H1 (cell line): ENCODE data around the gene TMEM150A. TPM values are rescaled to one million over a fixed set of nuclear protein-coding genes. Genes with fewer than 3 reads are reported as not detected.

ENCODE experiments used
- CTCF ChIA-PET: fragments of 300-600 bp; sonication (Branson Sonifier 250); formaldehyde crosslinking; loops from one replicate; lab custom pipeline; 2021; ENCODE audit not compliant: partially characterized antibody; lab: Charles Lee
- POLR2A ChIA-PET: fragments of 300-600 bp; sonication (Branson Sonifier 250); formaldehyde crosslinking; loops from one replicate; lab custom pipeline; 2021; ENCODE audit warnings: inconsistent platforms; ENCODE audit not compliant: partially characterized antibody; lab: Charles Lee
- DNase-seq, 2 experiments: peaks; one replicate each; pipeline versions ENCODE4 v3.0.0 to v3.0.0-alpha.2; 2010 to 2022; ENCODE audit warnings: low spot score in 2 of 2, low read depth in 1 of 2, mixed read lengths in 1 of 2
- FAIRE-seq: peaks from 2 replicates; lab custom pipeline; 2011; peaks lifted over from hg19 to GRCh38; lab: Jason Lieb, UNC
- H2AFZ ChIP-seq: 2 replicates; pipeline ENCODE4 v1.8.1; 2012; ENCODE audit warnings: low read length, inconsistent platforms
- H2AK5ac ChIP-seq: 2 replicates; pipeline ENCODE4 v1.6.1; 2013; ENCODE audit warnings: low read depth, low read length
- H2BK120ac ChIP-seq: replicated peaks from 2 replicates; pipeline ENCODE3; 2013; ENCODE audit warnings: low read depth, low read length, inconsistent platforms
- H2BK12ac ChIP-seq: 2 replicates; pipeline ENCODE4 v1.6.1; 2013; ENCODE audit warnings: low read depth, low read length
- H2BK15ac ChIP-seq: 2 replicates; pipeline ENCODE4 v1.6.1; 2013; ENCODE audit warnings: low read length
- H2BK20ac ChIP-seq: 2 replicates; pipeline ENCODE4 v1.6.1; 2013; ENCODE audit warnings: low read length
- H2BK5ac ChIP-seq: 2 replicates; pipeline ENCODE4 v1.6.1; 2013; ENCODE audit warnings: low read depth, low read length
- H3K14ac ChIP-seq: 2 replicates; pipeline ENCODE4 v1.6.1; 2013; ENCODE audit warnings: inconsistent platforms; ENCODE audit not compliant: insufficient read length
- H3K18ac ChIP-seq: 2 replicates; pipeline ENCODE4 v1.6.1; 2013; ENCODE audit warnings: low read length; ENCODE audit errors: extremely low read depth
- H3K23ac ChIP-seq: 2 replicates; pipeline ENCODE4 v1.6.1; 2013; ENCODE audit warnings: inconsistent platforms; ENCODE audit not compliant: insufficient read length
- H3K23me2 ChIP-seq: 2 replicates; pipeline ENCODE4 v1.6.1; 2013; ENCODE audit warnings: low read depth, low read length
- H3K27ac ChIP-seq: 2 replicates; pipeline ENCODE4 v1.6.1; 2011; ENCODE audit warnings: low read depth, low read length, inconsistent platforms
- H3K27me3 ChIP-seq, 4 experiments: replicated peaks in 1 of 4; 1 replicate in 1 of 4; 2 replicates in 3 of 4; pipeline versions ENCODE4 v1.6.1 to v1.8.1; 2011 to 2013; ENCODE audit warnings: low read length in 3 of 4, mild to moderate bottlenecking in 3 of 4, inconsistent platforms in 2 of 4, mixed read lengths in 2 of 4, moderate library complexity in 1 of 4; ENCODE audit not compliant: control insufficient read depth in 3 of 4, insufficient read depth in 3 of 4; ENCODE audit errors: extremely low read depth in 1 of 4
- H3K36me3 ChIP-seq, 4 experiments: 2 replicates each; pipeline versions ENCODE4 v1.6.1 to v1.8.1; 2011 to 2013; ENCODE audit warnings: mild to moderate bottlenecking in 4 of 4, low read length in 3 of 4, moderate library complexity in 2 of 4, control low read depth in 1 of 4, inconsistent platforms in 1 of 4; ENCODE audit not compliant: insufficient read depth in 4 of 4, control insufficient read depth in 2 of 4
- H3K4ac ChIP-seq: replicated peaks from 2 replicates; pipeline ENCODE3; 2013; ENCODE audit warnings: low read length, low read depth, mixed read lengths, inconsistent platforms; ENCODE audit not compliant: insufficient read length
- H3K4me1 ChIP-seq, 4 experiments: replicated peaks in 1 of 4; 1 replicate in 1 of 4; 2 replicates in 3 of 4; pipeline versions ENCODE4 v1.6.1 to v1.8.1; 2011 to 2013; ENCODE audit warnings: low read length in 3 of 4, inconsistent platforms in 2 of 4, mixed read lengths in 1 of 4; ENCODE audit not compliant: insufficient read depth in 4 of 4, control insufficient read depth in 3 of 4
- H3K4me2 ChIP-seq, 2 experiments: 2 replicates each; pipeline versions ENCODE4 v1.6.1 to v1.8.1; 2011 to 2013; ENCODE audit warnings: low read depth in 2 of 2, low read length in 2 of 2, control low read depth in 1 of 2, inconsistent platforms in 1 of 2, mild to moderate bottlenecking in 1 of 2; ENCODE audit not compliant: insufficient read depth in 1 of 2
- H3K4me3 ChIP-seq, 4 experiments: fragments of 200-600, 300-600 bp in 1 of 4; sonication (generic), shearing (Covaris generic), sonication (Bioruptor Twin) in 1 of 4; 2 replicates each; pipeline versions ENCODE4 v1.5.1 to v1.8.1; 2011 to 2016; ENCODE audit warnings: low read length in 4 of 4, low read depth in 3 of 4, control low read depth in 2 of 4, inconsistent platforms in 2 of 4, mild to moderate bottlenecking in 2 of 4, mixed read lengths in 1 of 4, moderate library complexity in 1 of 4; ENCODE audit not compliant: insufficient read depth in 2 of 4; ENCODE audit errors: extremely low read depth in 1 of 4
- H3K56ac ChIP-seq: replicated peaks from 2 replicates; pipeline ENCODE3; 2013; ENCODE audit warnings: low read depth, mild to moderate bottlenecking, mixed read lengths, low read length, inconsistent platforms; ENCODE audit not compliant: insufficient read length
- H3K79me1 ChIP-seq: 2 replicates; pipeline ENCODE4 v1.6.1; 2013; ENCODE audit warnings: low read depth, low read length, control low read depth
- H3K79me2 ChIP-seq, 2 experiments: 2 replicates each; pipeline versions ENCODE4 v1.6.1 to v1.8.1; 2012 to 2013; ENCODE audit warnings: low read length in 2 of 2, mild to moderate bottlenecking in 2 of 2, inconsistent platforms in 1 of 2; ENCODE audit not compliant: insufficient read depth in 2 of 2, control insufficient read depth in 1 of 2
- H3K9ac ChIP-seq, 4 experiments: replicated peaks in 1 of 4; 1 replicate in 1 of 4; 2 replicates in 3 of 4; pipeline versions ENCODE4 v1.6.1 to v1.8.1; 2011 to 2013; ENCODE audit warnings: low read depth in 3 of 4, low read length in 3 of 4, control low read depth in 2 of 4, mild to moderate bottlenecking in 2 of 4, moderate library complexity in 2 of 4, inconsistent platforms in 1 of 4; ENCODE audit errors: extremely low read depth in 1 of 4
- H3K9me3 ChIP-seq, 2 experiments: 2 replicates each; pipeline versions ENCODE4 v1.6.1 to v1.8.1; 2012 to 2013; ENCODE audit warnings: mild to moderate bottlenecking in 2 of 2, moderate library complexity in 2 of 2, control low read depth in 1 of 2, inconsistent platforms in 1 of 2, low read depth in 1 of 2, low read length in 1 of 2, mixed read lengths in 1 of 2; ENCODE audit not compliant: insufficient read depth in 2 of 2
- H4K20me1 ChIP-seq, 2 experiments: replicated peaks in 1 of 2; 2 replicates each; pipeline versions ENCODE3 to v1.8.1; 2011 to 2013; ENCODE audit warnings: inconsistent platforms in 2 of 2, low read length in 2 of 2, mild to moderate bottlenecking in 1 of 2; ENCODE audit not compliant: insufficient read depth in 2 of 2, control insufficient read depth in 1 of 2
- H4K5ac ChIP-seq: 2 replicates; pipeline ENCODE4 v1.6.1; 2013; ENCODE audit warnings: low read length, low read depth, mixed read lengths, inconsistent platforms; ENCODE audit not compliant: insufficient read length
- H4K8ac ChIP-seq: 2 replicates; pipeline ENCODE4 v1.8.0; 2013; ENCODE audit warnings: mild to moderate bottlenecking, moderate library complexity, low read length, inconsistent platforms; ENCODE audit not compliant: insufficient read depth; ENCODE audit errors: extremely low read depth
- H4K91ac ChIP-seq: replicated peaks from 2 replicates; pipeline ENCODE3; 2013; ENCODE audit warnings: low read length, mixed read lengths, inconsistent platforms; ENCODE audit not compliant: insufficient read length
- ASH2L ChIP-seq: fragments of 200-600, 300-600 bp; sonication (generic); IDR thresholded peaks from one replicate; pipeline ENCODE4 v1.7.1; 2017; ENCODE audit warnings: low read length
- CHD1 ChIP-seq: IDR thresholded peaks from 2 replicates; pipeline ENCODE4 v1.6.1; 2012; ENCODE audit warnings: low read depth, low read length, improper control_type of control experiment
- EP300 ChIP-seq, 2 experiments: IDR thresholded peaks; 1 replicate in 1 of 2; 2 replicates in 1 of 2; pipeline ENCODE4 v1.6.1; 2011 to 2012; ENCODE audit warnings: low read depth in 2 of 2, low read length in 2 of 2, mild to moderate bottlenecking in 2 of 2, borderline replicate concordance in 1 of 2, inconsistent platforms in 1 of 2, moderate library complexity in 1 of 2
- EZH2 ChIP-seq: fragments of 200-600 bp; sonication (generic); IDR thresholded peaks from 2 replicates; pipeline ENCODE4 v1.7.1; 2012; ENCODE audit warnings: low read depth, mild to moderate bottlenecking, moderate library complexity, low read length, inconsistent platforms; ENCODE audit not compliant: severe bottlenecking
- KDM1A ChIP-seq: fragments of 200-600, 300-600 bp; sonication (generic); IDR thresholded peaks from 2 replicates; pipeline ENCODE4 v1.7.1; 2016; ENCODE audit warnings: mild to moderate bottlenecking, low read length, borderline replicate concordance
- RFX5 ChIP-seq: IDR thresholded peaks from 2 replicates; pipeline ENCODE4 v1.6.1; 2011; ENCODE audit warnings: low read depth, low read length, improper control_type of control experiment, borderline replicate concordance
- SRF ChIP-seq: IDR thresholded peaks from 2 replicates; pipeline ENCODE4 v1.6.1; 2011; ENCODE audit warnings: mild to moderate bottlenecking, low read depth, low read length, moderate library complexity
- WGBS, 2 experiments: shearing (Covaris generic) in 1 of 2; methylation state at CpG; one replicate each; pipeline versions ENCODE4 v1.1.6 to v1.1.7; 2013 to 2015; ENCODE audit warnings: low lambda C conversion rate in 2 of 2, mixed read lengths in 2 of 2, inconsistent platforms in 1 of 2, low coverage in 1 of 2, missing lambda C conversion rate in 1 of 2; ENCODE audit not compliant: insufficient replicate concordance in 2 of 2, insufficient coverage in 1 of 2, insufficient read length in 1 of 2; ENCODE audit errors: extremely low coverage in 1 of 2, missing lambda C conversion rate in 1 of 2; 5-methylcytosine and 5-hydroxymethylcytosine counted together
- polyA plus RNA-seq, 7 experiments: library from polyadenylated mRNA; depleted of rRNA in 3 of 7; stranded (reverse) in 5 of 7; unstranded in 2 of 7; fragments of >200 nt in 5 of 7; fragments of 200-250 nt in 2 of 7; gene quantifications; 1 replicate in 5 of 7; 2 replicates in 1 of 7; 4 replicates in 1 of 7; pipeline versions ENCODE4 v1.2.1 to v1.2.3, GENCODE V29; 2011 to 2013; ENCODE audit warnings: missing spikeins in 2 of 7, mixed read lengths in 2 of 7
- total RNA-seq: library from RNA; stranded (reverse); fragmentation: NEBNext Ultra II Directional; extraction: Animal tissue kit (Norgen Biotek cat#: 25700); gene quantifications from 2 replicates; pipeline ENCODE4 v1.2.1, GENCODE V29; 2021

TMEM150A gene
- total and polyA plus RNA-seq, 2 of the 8 experiments (the other 6 are each of a cell fraction or from before 2014, with no cell fraction given) = 19.8 to 29.9 TPM

DNA sequence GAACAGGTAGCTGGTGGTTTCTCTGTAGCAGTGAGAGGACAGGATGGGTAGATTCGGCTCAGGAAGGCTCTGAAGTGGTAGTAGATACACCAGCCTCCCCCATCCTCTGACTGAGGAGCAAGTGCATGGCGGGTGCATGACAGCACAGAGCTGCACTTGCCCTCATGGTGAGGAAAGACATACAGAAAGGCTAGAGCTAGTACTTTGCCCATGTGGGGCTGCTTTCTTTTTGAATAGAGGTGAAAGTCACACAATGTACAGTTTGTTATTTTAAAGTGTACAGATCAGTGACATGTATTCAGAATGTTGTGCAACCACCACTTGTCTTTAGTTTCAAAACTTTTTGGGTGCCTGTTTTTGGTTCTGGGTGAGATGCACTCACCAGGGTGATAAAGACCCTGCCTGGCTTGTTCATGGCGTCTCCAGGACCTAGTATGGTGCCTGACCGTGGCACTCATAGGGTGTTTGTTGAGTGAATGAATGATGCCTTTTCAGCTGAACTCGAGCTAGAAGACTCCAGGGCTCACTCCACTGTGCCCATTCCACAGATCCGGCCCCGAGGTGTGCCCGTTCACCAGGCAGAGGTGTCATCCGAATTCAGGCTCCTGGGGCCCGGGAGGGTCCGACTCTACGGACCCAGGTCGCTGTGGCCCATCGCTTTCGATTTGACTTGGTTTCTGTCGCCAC is 18.7 kb downstream of the TMEM150A start:
- H3K4me3 ChIP-seq = peak overlapping the region in 3 of 4 experiments; percentile 23 to 64 (median 23); a peak in 5 of 8 replicates
- H4K20me1 ChIP-seq = no peaks in the 10 kb centered on the region
- H3K56ac ChIP-seq = no peak overlapping the region
- peaks cover 5% of the 10 kb centered on the region; the same call in 1 of the 2 replicates for H3K23me2 ChIP-seq
- no peak overlapping the region for H3K23ac ChIP-seq
- no peak overlapping the region for H3K14ac ChIP-seq
- peaks cover 8 to 34% (median 21%) of the 10 kb centered on the region in 4 experiments; a peak in 6 of 7 replicates for H3K27me3 ChIP-seq
- no peak overlapping the region for H2AK5ac ChIP-seq
- H4K5ac ChIP-seq = no peak overlapping the region
- no peaks in the 10 kb centered on the region for H3K36me3 ChIP-seq
- no peak overlapping the region for H3K27ac ChIP-seq
- no peak overlapping the region for H2BK12ac ChIP-seq
- H4K8ac ChIP-seq = no peak overlapping the region
- H3K9ac ChIP-seq = no peak overlapping the region; a peak in 1 of 7 replicates
- H3K4me2 ChIP-seq = peak overlapping the region; percentile 67 to 89
- DNase-seq = no peak
- H3K18ac ChIP-seq = no peak overlapping the region
- H2BK15ac ChIP-seq = no peak overlapping the region
- TF ChIP-seq RFX5 (no peak), SRF (no peak), EZH2 (no peak), KDM1A (peak; percentile 10; the same call in 1 of the 2 replicates), CHD1 (no peak), EP300 (IDR thresholded peaks at IDR 0.05; ENCODE audit: borderline replicate concordance in 1 of 2, low read depth in 2 of 2, low read length in 2 of 2) (no peak), ASH2L (peak; percentile 1)
- H2AFZ ChIP-seq = no peak overlapping the region
- no peak overlapping the region for H2BK20ac ChIP-seq
- H2BK5ac ChIP-seq = no peak overlapping the region
- H3K9me3 ChIP-seq = no peaks in the 10 kb centered on the region
- CTCF ChIA-PET = interaction anchor here (0.9 to 1.5 kb wide), 2 partner anchors 16 to 33 kb away, joined by 3 to 5 read pairs; no protein-coding TSS in a partner anchor
- H3K4me1 ChIP-seq = peaks cover 2 to 19% (median 6%) of the 10 kb centered on the region in 4 experiments; a peak in 6 of 7 replicates
- no peak for FAIRE-seq
- H3K4ac ChIP-seq = no peak overlapping the region
- no peaks in the 10 kb centered on the region for H3K79me2 ChIP-seq
- H2BK120ac ChIP-seq = no peak overlapping the region
- 62% methylated on average over 11 of the region's 16 CpGs; no CpG with 5 or more reads in 1 of the 2 experiments for WGBS, 2 experiments
- H4K91ac ChIP-seq = no peak overlapping the region
- H3K79me1 ChIP-seq = no peaks in the 10 kb centered on the region; the same call in 1 of the 2 replicates
- POLR2A ChIA-PET = interaction anchor here (0.6 to 2.0 kb wide), 4 partner anchors 9 to 192 kb away, joined by 3 to 15 read pairs (median 6); partner anchors contain the start of genes RNF181 and TMEM150A
